H1 (cell line): ENCODE data around the gene APOBEC3C. TPM values are rescaled to one million over a fixed set of nuclear protein-coding genes. Genes with fewer than 3 reads are reported as not detected.

ENCODE experiments used
- CTCF ChIA-PET: fragments of 300-600 bp; sonication (Branson Sonifier 250); formaldehyde crosslinking; loops from one replicate; lab custom pipeline; 2021; ENCODE audit not compliant: partially characterized antibody; lab: Charles Lee
- POLR2A ChIA-PET: fragments of 300-600 bp; sonication (Branson Sonifier 250); formaldehyde crosslinking; loops from one replicate; lab custom pipeline; 2021; ENCODE audit warnings: inconsistent platforms; ENCODE audit not compliant: partially characterized antibody; lab: Charles Lee
- DNase-seq, 2 experiments: peaks; one replicate each; pipeline versions ENCODE4 v3.0.0 to v3.0.0-alpha.2; 2010 to 2022; ENCODE audit warnings: low spot score in 2 of 2, low read depth in 1 of 2, mixed read lengths in 1 of 2
- FAIRE-seq: peaks from 2 replicates; lab custom pipeline; 2011; peaks lifted over from hg19 to GRCh38; lab: Jason Lieb, UNC
- H2AFZ ChIP-seq: 2 replicates; pipeline ENCODE4 v1.8.1; 2012; ENCODE audit warnings: low read length, inconsistent platforms
- H2AK5ac ChIP-seq: 2 replicates; pipeline ENCODE4 v1.6.1; 2013; ENCODE audit warnings: low read depth, low read length
- H2BK120ac ChIP-seq: replicated peaks from 2 replicates; pipeline ENCODE3; 2013; ENCODE audit warnings: low read depth, low read length, inconsistent platforms
- H2BK12ac ChIP-seq: 2 replicates; pipeline ENCODE4 v1.6.1; 2013; ENCODE audit warnings: low read depth, low read length
- H2BK15ac ChIP-seq: 2 replicates; pipeline ENCODE4 v1.6.1; 2013; ENCODE audit warnings: low read length
- H2BK20ac ChIP-seq: 2 replicates; pipeline ENCODE4 v1.6.1; 2013; ENCODE audit warnings: low read length
- H2BK5ac ChIP-seq: 2 replicates; pipeline ENCODE4 v1.6.1; 2013; ENCODE audit warnings: low read depth, low read length
- H3K14ac ChIP-seq: 2 replicates; pipeline ENCODE4 v1.6.1; 2013; ENCODE audit warnings: inconsistent platforms; ENCODE audit not compliant: insufficient read length
- H3K18ac ChIP-seq: 2 replicates; pipeline ENCODE4 v1.6.1; 2013; ENCODE audit warnings: low read length; ENCODE audit errors: extremely low read depth
- H3K23ac ChIP-seq: 2 replicates; pipeline ENCODE4 v1.6.1; 2013; ENCODE audit warnings: inconsistent platforms; ENCODE audit not compliant: insufficient read length
- H3K23me2 ChIP-seq: 2 replicates; pipeline ENCODE4 v1.6.1; 2013; ENCODE audit warnings: low read depth, low read length
- H3K27ac ChIP-seq: 2 replicates; pipeline ENCODE4 v1.6.1; 2011; ENCODE audit warnings: low read depth, low read length, inconsistent platforms
- H3K27me3 ChIP-seq, 4 experiments: replicated peaks in 1 of 4; 1 replicate in 1 of 4; 2 replicates in 3 of 4; pipeline versions ENCODE4 v1.6.1 to v1.8.1; 2011 to 2013; ENCODE audit warnings: low read length in 3 of 4, mild to moderate bottlenecking in 3 of 4, inconsistent platforms in 2 of 4, mixed read lengths in 2 of 4, moderate library complexity in 1 of 4; ENCODE audit not compliant: control insufficient read depth in 3 of 4, insufficient read depth in 3 of 4; ENCODE audit errors: extremely low read depth in 1 of 4
- H3K36me3 ChIP-seq, 4 experiments: 2 replicates each; pipeline versions ENCODE4 v1.6.1 to v1.8.1; 2011 to 2013; ENCODE audit warnings: mild to moderate bottlenecking in 4 of 4, low read length in 3 of 4, moderate library complexity in 2 of 4, control low read depth in 1 of 4, inconsistent platforms in 1 of 4; ENCODE audit not compliant: insufficient read depth in 4 of 4, control insufficient read depth in 2 of 4
- H3K4ac ChIP-seq: replicated peaks from 2 replicates; pipeline ENCODE3; 2013; ENCODE audit warnings: low read length, low read depth, mixed read lengths, inconsistent platforms; ENCODE audit not compliant: insufficient read length
- H3K4me1 ChIP-seq, 4 experiments: replicated peaks in 1 of 4; 1 replicate in 1 of 4; 2 replicates in 3 of 4; pipeline versions ENCODE4 v1.6.1 to v1.8.1; 2011 to 2013; ENCODE audit warnings: low read length in 3 of 4, inconsistent platforms in 2 of 4, mixed read lengths in 1 of 4; ENCODE audit not compliant: insufficient read depth in 4 of 4, control insufficient read depth in 3 of 4
- H3K4me2 ChIP-seq, 2 experiments: 2 replicates each; pipeline versions ENCODE4 v1.6.1 to v1.8.1; 2011 to 2013; ENCODE audit warnings: low read depth in 2 of 2, low read length in 2 of 2, control low read depth in 1 of 2, inconsistent platforms in 1 of 2, mild to moderate bottlenecking in 1 of 2; ENCODE audit not compliant: insufficient read depth in 1 of 2
- H3K4me3 ChIP-seq, 4 experiments: fragments of 200-600, 300-600 bp in 1 of 4; sonication (generic), shearing (Covaris generic), sonication (Bioruptor Twin) in 1 of 4; 2 replicates each; pipeline versions ENCODE4 v1.5.1 to v1.8.1; 2011 to 2016; ENCODE audit warnings: low read length in 4 of 4, low read depth in 3 of 4, control low read depth in 2 of 4, inconsistent platforms in 2 of 4, mild to moderate bottlenecking in 2 of 4, mixed read lengths in 1 of 4, moderate library complexity in 1 of 4; ENCODE audit not compliant: insufficient read depth in 2 of 4; ENCODE audit errors: extremely low read depth in 1 of 4
- H3K56ac ChIP-seq: replicated peaks from 2 replicates; pipeline ENCODE3; 2013; ENCODE audit warnings: low read depth, mild to moderate bottlenecking, mixed read lengths, low read length, inconsistent platforms; ENCODE audit not compliant: insufficient read length
- H3K79me1 ChIP-seq: 2 replicates; pipeline ENCODE4 v1.6.1; 2013; ENCODE audit warnings: low read depth, low read length, control low read depth
- H3K79me2 ChIP-seq, 2 experiments: 2 replicates each; pipeline versions ENCODE4 v1.6.1 to v1.8.1; 2012 to 2013; ENCODE audit warnings: low read length in 2 of 2, mild to moderate bottlenecking in 2 of 2, inconsistent platforms in 1 of 2; ENCODE audit not compliant: insufficient read depth in 2 of 2, control insufficient read depth in 1 of 2
- H3K9ac ChIP-seq, 4 experiments: replicated peaks in 1 of 4; 1 replicate in 1 of 4; 2 replicates in 3 of 4; pipeline versions ENCODE4 v1.6.1 to v1.8.1; 2011 to 2013; ENCODE audit warnings: low read depth in 3 of 4, low read length in 3 of 4, control low read depth in 2 of 4, mild to moderate bottlenecking in 2 of 4, moderate library complexity in 2 of 4, inconsistent platforms in 1 of 4; ENCODE audit errors: extremely low read depth in 1 of 4
- H3K9me3 ChIP-seq, 2 experiments: 2 replicates each; pipeline versions ENCODE4 v1.6.1 to v1.8.1; 2012 to 2013; ENCODE audit warnings: mild to moderate bottlenecking in 2 of 2, moderate library complexity in 2 of 2, control low read depth in 1 of 2, inconsistent platforms in 1 of 2, low read depth in 1 of 2, low read length in 1 of 2, mixed read lengths in 1 of 2; ENCODE audit not compliant: insufficient read depth in 2 of 2
- H4K20me1 ChIP-seq, 2 experiments: replicated peaks in 1 of 2; 2 replicates each; pipeline versions ENCODE3 to v1.8.1; 2011 to 2013; ENCODE audit warnings: inconsistent platforms in 2 of 2, low read length in 2 of 2, mild to moderate bottlenecking in 1 of 2; ENCODE audit not compliant: insufficient read depth in 2 of 2, control insufficient read depth in 1 of 2
- H4K5ac ChIP-seq: 2 replicates; pipeline ENCODE4 v1.6.1; 2013; ENCODE audit warnings: low read length, low read depth, mixed read lengths, inconsistent platforms; ENCODE audit not compliant: insufficient read length
- H4K8ac ChIP-seq: 2 replicates; pipeline ENCODE4 v1.8.0; 2013; ENCODE audit warnings: mild to moderate bottlenecking, moderate library complexity, low read length, inconsistent platforms; ENCODE audit not compliant: insufficient read depth; ENCODE audit errors: extremely low read depth
- H4K91ac ChIP-seq: replicated peaks from 2 replicates; pipeline ENCODE3; 2013; ENCODE audit warnings: low read length, mixed read lengths, inconsistent platforms; ENCODE audit not compliant: insufficient read length
- CHD1 ChIP-seq: IDR thresholded peaks from 2 replicates; pipeline ENCODE4 v1.6.1; 2012; ENCODE audit warnings: low read depth, low read length, improper control_type of control experiment
- E2F6 ChIP-seq: IDR thresholded peaks from 2 replicates; pipeline ENCODE4 v1.6.1; 2012; ENCODE audit warnings: inconsistent platforms
- PHF8 ChIP-seq: fragments of 200-600 bp; sonication (generic); conservative IDR thresholded peaks from 2 replicates; pipeline ENCODE4 v1.7.1; 2012; ENCODE audit warnings: low read depth, mild to moderate bottlenecking, inconsistent platforms, low read length, moderate library complexity
- RBBP5 ChIP-seq: IDR thresholded peaks from 2 replicates; pipeline ENCODE4 v1.7.1; 2012; ENCODE audit warnings: low read depth, mild to moderate bottlenecking, inconsistent platforms, low read length, moderate library complexity, borderline replicate concordance
- RFX5 ChIP-seq: IDR thresholded peaks from 2 replicates; pipeline ENCODE4 v1.6.1; 2011; ENCODE audit warnings: low read depth, low read length, improper control_type of control experiment, borderline replicate concordance
- RNF2 ChIP-seq: fragments of 200-900, 300-1000 bp; sonication (generic); IDR thresholded peaks from 2 replicates; pipeline ENCODE4 v1.7.1; 2016; ENCODE audit warnings: borderline replicate concordance, low read depth, mild to moderate bottlenecking, antibody characterized with exemption, low read length; ENCODE audit not compliant: poor library complexity, severe bottlenecking; ENCODE audit errors: missing control alignments
- SAP30 ChIP-seq: fragments of 300-600 bp; sonication (generic); IDR thresholded peaks from 2 replicates; pipeline ENCODE4 v1.7.1; 2012; ENCODE audit warnings: low read length, moderate library complexity, mild to moderate bottlenecking, inconsistent platforms; ENCODE audit not compliant: insufficient read depth, insufficient replicate concordance
- TAF7 ChIP-seq: optimal IDR thresholded peaks from 2 replicates; pipeline ENCODE3; 2011; ENCODE audit warnings: low read depth, mild to moderate bottlenecking, inconsistent platforms, low read length, moderate library complexity, borderline replicate concordance
- TBP ChIP-seq: IDR thresholded peaks from 2 replicates; pipeline ENCODE4 v1.6.1; 2011; ENCODE audit warnings: low read depth, low read length, improper control_type of control experiment
- USF2 ChIP-seq: IDR thresholded peaks from 2 replicates; pipeline ENCODE4 v1.6.1; 2011; ENCODE audit warnings: low read length, improper control_type of control experiment
- WGBS, 2 experiments: shearing (Covaris generic) in 1 of 2; methylation state at CpG; one replicate each; pipeline versions ENCODE4 v1.1.6 to v1.1.7; 2013 to 2015; ENCODE audit warnings: low lambda C conversion rate in 2 of 2, mixed read lengths in 2 of 2, inconsistent platforms in 1 of 2, low coverage in 1 of 2, missing lambda C conversion rate in 1 of 2; ENCODE audit not compliant: insufficient replicate concordance in 2 of 2, insufficient coverage in 1 of 2, insufficient read length in 1 of 2; ENCODE audit errors: extremely low coverage in 1 of 2, missing lambda C conversion rate in 1 of 2; 5-methylcytosine and 5-hydroxymethylcytosine counted together
- polyA plus RNA-seq, 7 experiments: library from polyadenylated mRNA; depleted of rRNA in 3 of 7; stranded (reverse) in 5 of 7; unstranded in 2 of 7; fragments of >200 nt in 5 of 7; fragments of 200-250 nt in 2 of 7; gene quantifications; 1 replicate in 5 of 7; 2 replicates in 1 of 7; 4 replicates in 1 of 7; pipeline versions ENCODE4 v1.2.1 to v1.2.3, GENCODE V29; 2011 to 2013; ENCODE audit warnings: missing spikeins in 2 of 7, mixed read lengths in 2 of 7
- total RNA-seq: library from RNA; stranded (reverse); fragmentation: NEBNext Ultra II Directional; extraction: Animal tissue kit (Norgen Biotek cat#: 25700); gene quantifications from 2 replicates; pipeline ENCODE4 v1.2.1, GENCODE V29; 2021

Gene APOBEC3C
- total and polyA plus RNA-seq, 2 of the 8 experiments (the other 6 are each of a cell fraction or from before 2014, with no cell fraction given), result 20.3 to 23.3 TPM

GRCh38 chr22:38996105-38996504, 18.0 kb upstream of the APOBEC3C start:
- Histone ChIP-seq H2AK5ac (no peak overlapping the region), H3K56ac (no peak overlapping the region), H2BK12ac (no peak overlapping the region), H3K4ac (peak overlapping the region; percentile 27), H3K23ac (no peak overlapping the region), H3K4me1 (peaks cover 3 to 19% (median 4%) of the 10 kb centered on the region in 4 experiments; a peak in 6 of 7 replicates), H2AFZ (no peak overlapping the region), H3K9me3 (no peaks in the 10 kb centered on the region), H2BK5ac (no peak overlapping the region), H3K79me1 (no peaks in the 10 kb centered on the region)
- 98% methylated on average over 6 of the region's 6 CpGs; no CpG with 5 or more reads in 1 of the 2 experiments for WGBS, 2 experiments
- no peak for TF ChIP-seq USF2
- TF ChIP-seq CHD1, result no peak
- no peak for TF ChIP-seq PHF8
- no peak for TF ChIP-seq E2F6
- TF ChIP-seq SAP30, result no peak
- TF ChIP-seq TBP, result no peak
- no peak for TF ChIP-seq RFX5
- TF ChIP-seq RBBP5, result no peak
- TF ChIP-seq RNF2, result no peak
- no peak for TF ChIP-seq TAF7
- TF ChIP-seq, all 59 proteins: peak for 0
- Histone ChIP-seq H3K4me3 (no peak overlapping the region), H4K5ac (no peak overlapping the region), H3K23me2 (no peaks in the 10 kb centered on the region; the same call in 1 of the 2 replicates), H3K9ac (no peak overlapping the region), H3K79me2 (no peaks in the 10 kb centered on the region), H3K14ac (no peak overlapping the region), H4K91ac (peak overlapping the region; percentile 15), H3K27ac (no peak overlapping the region), H2BK15ac (no peak overlapping the region), H3K36me3 (no peaks in the 10 kb centered on the region), H3K4me2 (no peak overlapping the region), H2BK120ac (no peak overlapping the region), H4K20me1 (no peaks in the 10 kb centered on the region), H3K18ac (no peak overlapping the region), H2BK20ac (no peak overlapping the region), H4K8ac (no peak overlapping the region), H3K27me3 (no peaks in the 10 kb centered on the region; a peak in 1 of 7 replicates)
- FAIRE-seq, result no peak
- DNase-seq, result no peak
- POLR2A ChIA-PET, result no interaction called here
- CTCF ChIA-PET, result interaction anchor here (0.7 to 3.0 kb wide), 4 partner anchors 11 to 254 kb away, joined by 3 to 14 read pairs (median 4); no protein-coding TSS in a partner anchor
